A673 (cell line): ENCODE data around the gene RAP2B. TPM values are rescaled to one million over a fixed set of nuclear protein-coding genes. Genes with fewer than 3 reads are reported as not detected.

Experiments
- BruUV-seq: library from RNA; stranded (reverse); fragments of 400-500 nt; replicated peaks from 2 replicates; lab custom pipeline; 2021; lab: Mats Ljungman, UMichigan
- CTCF ChIA-PET: fragments of 300-600 bp; sonication (Branson Sonifier 250); formaldehyde crosslinking; loops from one replicate; lab custom pipeline; 2022; ENCODE audit warnings: antibody characterized with exemption; lab: Charles Lee
- POLR2A ChIA-PET: fragments of 300-600 bp; sonication (Branson Sonifier 250); formaldehyde crosslinking; loops from one replicate; lab custom pipeline; 2022; ENCODE audit warnings: antibody characterized with exemption; ENCODE audit not compliant: low non-redundant PET; lab: Charles Lee
- DNase-seq: peaks from one replicate; pipeline ENCODE4 v3.0.0-alpha.2; 2015; ENCODE audit warnings: low spot score
- H3K27ac ChIP-seq: fragments of 200-600 bp; sonication (generic); 2 replicates; pipeline ENCODE4 v1.5.1; 2016; ENCODE audit warnings: mixed run types, low read depth, mild to moderate bottlenecking, mixed read lengths, antibody characterized with exemption, low read length; ENCODE audit not compliant: poor library complexity, severe bottlenecking
- H3K27me3 ChIP-seq: fragments of 200-600 bp; sonication (generic); replicated peaks from 2 replicates; pipeline ENCODE4 v1.6.1; 2017; ENCODE audit warnings: mixed run types, low read depth, mild to moderate bottlenecking, mixed read lengths, antibody characterized with exemption, low read length; ENCODE audit not compliant: insufficient read depth, poor library complexity
- H3K36me3 ChIP-seq: fragments of 200-600 bp; sonication (generic); 2 replicates; pipeline ENCODE4 v1.6.1; 2016; ENCODE audit warnings: mixed run types, mild to moderate bottlenecking, mixed read lengths, antibody characterized with exemption, low read length; ENCODE audit not compliant: insufficient read depth, poor library complexity, severe bottlenecking
- H3K4me1 ChIP-seq: fragments of 200-600 bp; sonication (generic); 2 replicates; pipeline ENCODE4 v1.6.1; 2017; ENCODE audit warnings: mixed run types, mild to moderate bottlenecking, mixed read lengths, antibody characterized with exemption, low read length; ENCODE audit not compliant: insufficient read depth, poor library complexity, severe bottlenecking
- H3K4me3 ChIP-seq: fragments of 200-600 bp; sonication (generic); 2 replicates; pipeline ENCODE4 v1.5.1; 2016; ENCODE audit warnings: low read depth, mixed run types, mild to moderate bottlenecking, mixed read lengths, low read length; ENCODE audit not compliant: poor library complexity, severe bottlenecking
- H3K9me3 ChIP-seq: fragments of 200-600 bp; sonication (generic); 2 replicates; pipeline ENCODE4 v1.6.1; 2016; ENCODE audit warnings: mixed run types, low read depth, mild to moderate bottlenecking, mixed read lengths, antibody characterized with exemption, low read length; ENCODE audit not compliant: poor library complexity, severe bottlenecking
- EZH2 ChIP-seq: fragments of 200-600 bp; sonication (generic); IDR thresholded peaks from 2 replicates; pipeline ENCODE4 v1.6.1; 2017; ENCODE audit warnings: borderline replicate concordance, low read depth, mild to moderate bottlenecking, mixed read lengths, antibody characterized with exemption, low read length; ENCODE audit not compliant: poor library complexity, severe bottlenecking
- intact Hi-C: fragments of 100-400 bp; cut with micrococcal nuclease; formaldehyde crosslinking; loops from one replicate; pipeline ENCODE4 v1.10.0; 2022; ENCODE audit not compliant: unreplicated experiment
- total RNA-seq: library from RNA; stranded (reverse); gene quantifications from 2 replicates; pipeline ENCODE4 v1.2.3, GENCODE V29; 2021
- TF ChIP-seq, protein P1 (sequence below): fragments of 300-800, 200-600 bp; sonication (generic); conservative IDR thresholded peaks from 2 replicates; pipeline ENCODE4 v1.5.1; 2017; ENCODE audit warnings: low read depth, mild to moderate bottlenecking, antibody characterized with exemption, low read length, moderate library complexity, mixed read lengths

Gene RAP2B
- total RNA-seq, 1 experiment from 2014 or later: 15.8 TPM

DNA sequence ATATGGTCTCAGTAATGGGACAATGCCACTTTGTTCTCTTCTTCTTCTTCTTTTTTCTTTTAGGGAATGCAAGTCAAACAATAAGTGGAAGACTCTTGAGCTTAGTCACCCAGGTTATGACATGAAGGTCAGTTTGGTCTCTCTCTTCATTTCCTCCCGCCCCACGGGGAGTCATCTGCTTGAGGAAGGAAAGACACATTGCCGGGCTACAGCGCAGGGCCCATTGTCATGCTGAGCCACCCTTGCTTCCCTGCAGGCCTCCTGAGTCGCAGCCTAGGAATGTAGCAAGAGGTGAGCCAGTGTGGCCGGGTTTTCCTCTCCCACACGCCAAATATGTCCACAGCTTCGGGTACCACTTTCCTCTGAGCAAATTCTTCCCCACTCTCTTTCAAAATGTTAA is 47.6 kb downstream of the RAP2B start:
- H3K27ac ChIP-seq: no peak overlapping the region
- ChIA-PET POLR2A (no interaction called here), CTCF (interaction anchor here (1.2 kb wide), 1 partner anchor 166 kb away, joined by 16 read pairs; no protein-coding TSS in a partner anchor)
- H3K9me3 ChIP-seq: no peaks in the 10 kb centered on the region
- H3K4me1 ChIP-seq: peaks cover 7% of the 10 kb centered on the region
- TF ChIP-seq, protein P1, sequence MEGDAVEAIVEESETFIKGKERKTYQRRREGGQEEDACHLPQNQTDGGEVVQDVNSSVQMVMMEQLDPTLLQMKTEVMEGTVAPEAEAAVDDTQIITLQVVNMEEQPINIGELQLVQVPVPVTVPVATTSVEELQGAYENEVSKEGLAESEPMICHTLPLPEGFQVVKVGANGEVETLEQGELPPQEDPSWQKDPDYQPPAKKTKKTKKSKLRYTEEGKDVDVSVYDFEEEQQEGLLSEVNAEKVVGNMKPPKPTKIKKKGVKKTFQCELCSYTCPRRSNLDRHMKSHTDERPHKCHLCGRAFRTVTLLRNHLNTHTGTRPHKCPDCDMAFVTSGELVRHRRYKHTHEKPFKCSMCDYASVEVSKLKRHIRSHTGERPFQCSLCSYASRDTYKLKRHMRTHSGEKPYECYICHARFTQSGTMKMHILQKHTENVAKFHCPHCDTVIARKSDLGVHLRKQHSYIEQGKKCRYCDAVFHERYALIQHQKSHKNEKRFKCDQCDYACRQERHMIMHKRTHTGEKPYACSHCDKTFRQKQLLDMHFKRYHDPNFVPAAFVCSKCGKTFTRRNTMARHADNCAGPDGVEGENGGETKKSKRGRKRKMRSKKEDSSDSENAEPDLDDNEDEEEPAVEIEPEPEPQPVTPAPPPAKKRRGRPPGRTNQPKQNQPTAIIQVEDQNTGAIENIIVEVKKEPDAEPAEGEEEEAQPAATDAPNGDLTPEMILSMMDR: no peak
- no peak for TF ChIP-seq EZH2
- intact Hi-C loops: no loop called here
- H3K27me3 ChIP-seq: no peaks in the 10 kb centered on the region
- peak; percentile 63 for DNase-seq
- no TSS peak for BruUV-seq
- no peak overlapping the region for H3K4me3 ChIP-seq
- H3K36me3 ChIP-seq: no peaks in the 10 kb centered on the region

DNA sequence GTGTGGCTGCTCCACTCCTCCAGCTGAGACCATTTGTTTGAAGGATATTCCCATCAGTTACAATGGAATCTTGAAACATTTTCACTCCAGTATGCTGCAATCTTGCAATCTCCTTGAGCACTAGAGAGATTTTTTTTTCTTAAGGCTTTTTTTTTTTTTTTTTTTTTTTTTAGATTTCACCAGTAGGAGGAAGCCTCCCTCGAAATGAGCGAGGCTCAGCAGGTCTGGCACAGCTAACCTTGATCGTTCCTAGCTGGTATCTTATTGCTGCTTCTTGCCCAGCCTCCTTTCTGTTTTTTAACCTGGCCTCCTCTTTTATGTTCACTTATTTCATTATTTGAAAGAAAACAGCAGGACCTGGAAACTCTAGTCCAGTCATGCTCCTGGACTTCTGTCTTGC is 48.1 kb downstream of the RAP2B start:
- H3K36me3 ChIP-seq: no peaks in the 10 kb centered on the region
- POLR2A ChIA-PET: no interaction called here
- BruUV-seq: no TSS peak
- no peaks in the 10 kb centered on the region for H3K27me3 ChIP-seq
- no peak overlapping the region for H3K4me3 ChIP-seq
- peak; percentile 41 for DNase-seq
- CTCF ChIA-PET: interaction anchor here (1.2 kb wide), 1 partner anchor 167 kb away, joined by 16 read pairs; no protein-coding TSS in a partner anchor
- H3K9me3 ChIP-seq: no peaks in the 10 kb centered on the region
- H3K27ac ChIP-seq: no peak overlapping the region
- TF ChIP-seq EZH2: no peak
- intact Hi-C loops: no loop called here
- peaks cover 7% of the 10 kb centered on the region for H3K4me1 ChIP-seq

DNA sequence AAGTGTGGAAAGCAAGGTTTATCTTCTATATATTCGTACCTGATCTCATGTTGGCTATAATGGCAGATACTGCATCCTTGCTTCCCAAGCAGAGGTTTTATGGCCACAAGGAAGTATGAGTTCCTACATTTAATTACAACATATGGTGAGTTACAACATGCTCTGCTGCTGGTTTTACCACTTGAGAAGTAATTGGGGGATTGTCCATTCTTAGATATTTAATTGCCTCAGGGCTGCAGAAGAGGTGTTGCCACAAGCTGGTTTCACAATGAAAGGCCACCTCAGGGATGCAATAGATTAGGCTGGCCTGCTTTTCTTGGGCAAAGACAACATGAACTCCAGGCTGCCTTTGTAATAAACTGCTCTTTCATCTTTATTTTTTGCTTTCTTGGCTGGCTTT is 48.6 kb downstream of the RAP2B start:
- no TSS peak for BruUV-seq
- ChIA-PET CTCF (no interaction called here), POLR2A (no interaction called here)
- H3K27ac ChIP-seq: no peak overlapping the region
- peaks cover 9% of the 10 kb centered on the region for H3K4me1 ChIP-seq
- intact Hi-C loops: no loop called here
- DNase-seq: no peak
- no peaks in the 10 kb centered on the region for H3K9me3 ChIP-seq
- H3K27me3 ChIP-seq: no peaks in the 10 kb centered on the region
- TF ChIP-seq, protein P1: no peak
- no peak for TF ChIP-seq EZH2
- H3K4me3 ChIP-seq: no peak overlapping the region
- H3K36me3 ChIP-seq: no peaks in the 10 kb centered on the region

DNA sequence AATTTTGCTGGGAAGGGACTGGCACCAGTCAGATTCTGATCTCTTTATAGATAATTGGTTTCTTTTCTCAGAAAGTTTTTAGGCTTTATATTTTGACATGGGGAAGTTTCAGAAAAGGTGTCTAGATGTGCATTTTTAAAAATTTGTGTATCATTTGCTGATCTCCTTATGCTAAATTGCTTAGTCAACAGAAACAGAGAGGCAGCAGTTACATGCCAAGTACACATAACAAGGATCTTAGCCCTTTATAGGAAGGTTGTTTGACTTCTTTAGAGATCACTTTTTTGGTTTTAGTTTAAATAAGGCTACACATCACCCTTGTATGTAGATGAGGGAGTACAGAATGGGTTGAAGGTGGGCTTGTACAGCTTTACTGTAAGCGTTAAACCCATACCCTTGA is 53.5 kb downstream of the RAP2B start:
- H3K4me3 ChIP-seq: no peak overlapping the region
- ChIA-PET CTCF (no interaction called here), POLR2A (no interaction called here)
- no peak for TF ChIP-seq EZH2
- TF ChIP-seq, protein P1: no peak
- intact Hi-C loops: no loop called here
- H3K9me3 ChIP-seq: no peaks in the 10 kb centered on the region
- BruUV-seq: no TSS peak
- H3K27me3 ChIP-seq: no peaks in the 10 kb centered on the region
- no peaks in the 10 kb centered on the region for H3K36me3 ChIP-seq
- no peak overlapping the region for H3K27ac ChIP-seq
- peaks cover 14% of the 10 kb centered on the region for H3K4me1 ChIP-seq
- no peak for DNase-seq
